ENCODE measurements around the gene TNFRSF14. TPM values are rescaled to one million over a fixed set of nuclear protein-coding genes. Genes with fewer than 3 reads are reported as not detected.

Gene TNFRSF14
- total and polyA plus RNA-seq, 2 of the 13 experiments (the other 11 are each of a cell fraction or from before 2014, with no cell fraction given), result 11.9 to 49.9 TPM

DNA sequence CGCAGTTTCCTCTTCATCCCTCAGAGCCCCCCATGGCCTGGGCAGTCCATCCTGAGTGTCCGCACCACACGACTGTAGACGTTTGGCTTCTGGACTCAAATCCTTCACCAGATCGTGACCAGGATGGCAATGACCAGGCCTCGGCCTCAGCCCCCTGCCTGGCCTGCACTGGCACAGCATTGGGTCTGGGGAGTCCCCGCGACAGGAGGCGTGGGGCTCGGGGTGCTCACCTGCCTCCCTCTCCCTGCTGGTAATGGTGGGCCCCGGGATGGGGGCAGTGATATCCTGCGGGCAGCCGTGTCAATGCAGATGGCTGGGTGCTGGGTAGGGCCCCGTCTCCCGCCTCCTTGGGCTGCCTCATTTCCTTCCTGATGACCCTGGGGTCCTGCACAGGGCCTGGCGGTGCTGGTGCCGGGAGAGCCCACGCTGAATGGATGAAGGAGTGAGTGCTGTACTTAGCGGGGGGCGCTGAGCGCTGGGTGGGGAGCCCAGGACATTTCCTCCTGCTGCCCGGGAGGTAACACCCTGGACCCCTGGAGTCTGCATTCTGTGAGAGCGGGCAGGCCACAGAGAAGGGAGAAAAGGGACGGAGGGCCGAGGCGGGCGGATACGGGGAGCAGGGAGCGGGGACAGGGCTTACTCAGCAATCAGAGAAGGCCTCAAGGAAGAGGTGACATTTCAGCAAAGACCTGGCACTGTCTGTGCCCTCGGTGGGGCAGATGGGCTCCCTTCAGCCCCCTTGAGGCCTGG, 2.1 kb upstream of the TNFRSF14 start:
- 0 out of 2 replicates have a peak, but pooled peaks cover 4% of the 10 kb centered on the region for H4K20me1 ChIP-seq (ENCODE audit: insufficient read depth, low read length)
- no peak overlapping the region for H3K4me3 ChIP-seq (replicated peaks in 1 of 3; ENCODE audit: insufficient read depth in 1 of 3, low read depth in 2 of 3, low read length in 3 of 3)
- no peak overlapping the region for H3K9ac ChIP-seq (ENCODE audit: insufficient read depth, low read depth, low read length)
- no peak overlapping the region for H2AFZ ChIP-seq (ENCODE audit: low read length)
- TF ChIP-seq, protein P1, sequence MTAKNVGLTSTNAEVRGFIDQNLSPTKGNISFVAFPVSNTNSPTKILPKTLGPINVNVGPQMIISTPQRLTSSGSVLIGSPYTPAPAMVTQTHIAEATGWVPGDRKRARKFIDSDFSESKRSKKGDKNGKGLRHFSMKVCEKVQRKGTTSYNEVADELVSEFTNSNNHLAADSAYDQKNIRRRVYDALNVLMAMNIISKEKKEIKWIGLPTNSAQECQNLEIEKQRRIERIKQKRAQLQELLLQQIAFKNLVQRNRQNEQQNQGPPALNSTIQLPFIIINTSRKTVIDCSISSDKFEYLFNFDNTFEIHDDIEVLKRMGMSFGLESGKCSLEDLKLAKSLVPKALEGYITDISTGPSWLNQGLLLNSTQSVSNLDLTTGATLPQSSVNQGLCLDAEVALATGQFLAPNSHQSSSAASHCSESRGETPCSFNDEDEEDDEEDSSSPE (CRISPR knock-in tag; IDR thresholded peaks at IDR 0.05), result no peak
- TF ChIP-seq, protein P2, sequence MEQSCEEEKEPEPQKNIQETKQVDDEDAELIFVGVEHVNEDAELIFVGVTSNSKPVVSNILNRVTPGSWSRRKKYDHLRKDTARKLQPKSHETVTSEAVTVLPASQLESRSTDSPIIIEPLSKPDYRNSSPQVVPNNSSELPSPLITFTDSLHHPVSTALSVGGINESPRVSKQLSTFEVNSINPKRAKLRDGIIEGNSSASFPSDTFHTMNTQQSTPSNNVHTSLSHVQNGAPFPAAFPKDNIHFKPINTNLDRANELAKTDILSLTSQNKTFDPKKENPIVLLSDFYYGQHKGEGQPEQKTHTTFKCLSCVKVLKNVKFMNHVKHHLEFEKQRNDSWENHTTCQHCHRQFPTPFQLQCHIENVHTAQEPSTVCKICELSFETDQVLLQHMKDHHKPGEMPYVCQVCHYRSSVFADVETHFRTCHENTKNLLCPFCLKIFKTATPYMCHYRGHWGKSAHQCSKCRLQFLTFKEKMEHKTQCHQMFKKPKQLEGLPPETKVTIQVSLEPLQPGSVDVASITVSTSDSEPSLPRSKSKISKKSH (CRISPR knock-in tag; IDR thresholded peaks at IDR 0.05; ENCODE audit: borderline replicate concordance), result 0 out of 2 replicates have a peak, but pooled peaks have one; percentile 18
- TF ChIP-seq KDM2A (CRISPR knock-in tag; IDR thresholded peaks at IDR 0.05; ENCODE audit: borderline replicate concordance, low read depth), result 0 out of 2 replicates have a peak, but pooled peaks have one; percentile 32
- TF ChIP-seq, protein P3, sequence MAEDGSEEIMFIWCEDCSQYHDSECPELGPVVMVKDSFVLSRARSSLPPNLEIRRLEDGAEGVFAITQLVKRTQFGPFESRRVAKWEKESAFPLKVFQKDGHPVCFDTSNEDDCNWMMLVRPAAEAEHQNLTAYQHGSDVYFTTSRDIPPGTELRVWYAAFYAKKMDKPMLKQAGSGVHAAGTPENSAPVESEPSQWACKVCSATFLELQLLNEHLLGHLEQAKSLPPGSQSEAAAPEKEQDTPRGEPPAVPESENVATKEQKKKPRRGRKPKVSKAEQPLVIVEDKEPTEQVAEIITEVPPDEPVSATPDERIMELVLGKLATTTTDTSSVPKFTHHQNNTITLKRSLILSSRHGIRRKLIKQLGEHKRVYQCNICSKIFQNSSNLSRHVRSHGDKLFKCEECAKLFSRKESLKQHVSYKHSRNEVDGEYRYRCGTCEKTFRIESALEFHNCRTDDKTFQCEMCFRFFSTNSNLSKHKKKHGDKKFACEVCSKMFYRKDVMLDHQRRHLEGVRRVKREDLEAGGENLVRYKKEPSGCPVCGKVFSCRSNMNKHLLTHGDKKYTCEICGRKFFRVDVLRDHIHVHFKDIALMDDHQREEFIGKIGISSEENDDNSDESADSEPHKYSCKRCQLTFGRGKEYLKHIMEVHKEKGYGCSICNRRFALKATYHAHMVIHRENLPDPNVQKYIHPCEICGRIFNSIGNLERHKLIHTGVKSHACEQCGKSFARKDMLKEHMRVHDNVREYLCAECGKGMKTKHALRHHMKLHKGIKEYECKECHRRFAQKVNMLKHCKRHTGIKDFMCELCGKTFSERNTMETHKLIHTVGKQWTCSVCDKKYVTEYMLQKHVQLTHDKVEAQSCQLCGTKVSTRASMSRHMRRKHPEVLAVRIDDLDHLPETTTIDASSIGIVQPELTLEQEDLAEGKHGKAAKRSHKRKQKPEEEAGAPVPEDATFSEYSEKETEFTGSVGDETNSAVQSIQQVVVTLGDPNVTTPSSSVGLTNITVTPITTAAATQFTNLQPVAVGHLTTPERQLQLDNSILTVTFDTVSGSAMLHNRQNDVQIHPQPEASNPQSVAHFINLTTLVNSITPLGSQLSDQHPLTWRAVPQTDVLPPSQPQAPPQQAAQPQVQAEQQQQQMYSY (CRISPR knock-in tag; IDR thresholded peaks at IDR 0.05), result no peak
- in situ Hi-C loops (cut with HindIII; ENCODE audit: extremely low pct_ligation_motif_present, low pct_unique_long_range_greater_than_20kb) (no loop called here), intact Hi-C loops (cut with micrococcal nuclease; ENCODE audit: unreplicated experiment) (no loop called here)
- H3K27me3 ChIP-seq (ENCODE audit: control insufficient read depth in 1 of 2, insufficient read depth in 2 of 2, low read length in 2 of 2), result no peaks in the 10 kb centered on the region; a peak in 1 of 5 replicates
- FAIRE-seq, result no peak
- no TSS peak for BruUV-seq (replicated peaks)
- CTCF ChIA-PET (ENCODE audit: low intra/inter-chr PET ratio, low total read pairs), result interaction anchor here (1.1 kb wide), 1 partner anchor 25 kb away, joined by 3 read pairs; no protein-coding TSS in a partner anchor
- H3K36me3 ChIP-seq (replicated peaks in 1 of 2; ENCODE audit: control insufficient read depth in 1 of 2, insufficient read depth in 2 of 2, low read length in 2 of 2), result no peaks in the 10 kb centered on the region
- DNase-seq (ENCODE audit: low spot score), result no peak
- POLR2A ChIA-PET, result no interaction called here
- no peak for ATAC-seq
- H3K4me1 ChIP-seq (ENCODE audit: insufficient read depth, low read length), result peaks cover 48% of the 10 kb centered on the region
- no peak overlapping the region for H3K4me2 ChIP-seq (ENCODE audit: low read depth, low read length)
- H3K9me3 ChIP-seq (ENCODE audit: low read length), result no peaks in the 10 kb centered on the region
- H3K27ac ChIP-seq (ENCODE audit: extremely low read length, insufficient read depth, low read length), result no peak overlapping the region
- no peaks in the 10 kb centered on the region for H3K79me2 ChIP-seq (ENCODE audit: insufficient read depth, low read length)
- WGBS (ENCODE audit: low lambda C conversion rate), result 59% methylated on average over 24 of the region's 30 CpGs

Measured in HepG2 (cell line).